Measurements from ENCODE around the gene ZFP28.

- TF ChIP-seq POLR2AphosphoS5 (IDR thresholded peaks at IDR 0.05): no peak
- TF ChIP-seq, protein P1, sequence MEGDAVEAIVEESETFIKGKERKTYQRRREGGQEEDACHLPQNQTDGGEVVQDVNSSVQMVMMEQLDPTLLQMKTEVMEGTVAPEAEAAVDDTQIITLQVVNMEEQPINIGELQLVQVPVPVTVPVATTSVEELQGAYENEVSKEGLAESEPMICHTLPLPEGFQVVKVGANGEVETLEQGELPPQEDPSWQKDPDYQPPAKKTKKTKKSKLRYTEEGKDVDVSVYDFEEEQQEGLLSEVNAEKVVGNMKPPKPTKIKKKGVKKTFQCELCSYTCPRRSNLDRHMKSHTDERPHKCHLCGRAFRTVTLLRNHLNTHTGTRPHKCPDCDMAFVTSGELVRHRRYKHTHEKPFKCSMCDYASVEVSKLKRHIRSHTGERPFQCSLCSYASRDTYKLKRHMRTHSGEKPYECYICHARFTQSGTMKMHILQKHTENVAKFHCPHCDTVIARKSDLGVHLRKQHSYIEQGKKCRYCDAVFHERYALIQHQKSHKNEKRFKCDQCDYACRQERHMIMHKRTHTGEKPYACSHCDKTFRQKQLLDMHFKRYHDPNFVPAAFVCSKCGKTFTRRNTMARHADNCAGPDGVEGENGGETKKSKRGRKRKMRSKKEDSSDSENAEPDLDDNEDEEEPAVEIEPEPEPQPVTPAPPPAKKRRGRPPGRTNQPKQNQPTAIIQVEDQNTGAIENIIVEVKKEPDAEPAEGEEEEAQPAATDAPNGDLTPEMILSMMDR (IDR thresholded peaks at IDR 0.05): no peak
- TF ChIP-seq EP300 (IDR thresholded peaks at IDR 0.05; ENCODE audit: low read depth): no peak
- no peak for TF ChIP-seq POLR2A (IDR thresholded peaks at IDR 0.05)
Observed at GRCh38 chr19:56538761-56539263, at the start of gene ZFP28.

All from transverse colon (tissue), 4 donors.